IMR-90 (cell line): ENCODE data around the gene IPMK.

Source experiments
- CEBPB ChIP-seq: IDR thresholded peaks from 2 replicates; pipeline ENCODE4 v1.6.1; 2012; ENCODE audit warnings: low read depth, low read length, improper control_type of control experiment
- CHD1 ChIP-seq: IDR thresholded peaks from 2 replicates; pipeline ENCODE4 v1.6.1; 2012; ENCODE audit warnings: low read depth, low read length, improper control_type of control experiment
- FOS ChIP-seq: fragments of 150-350 bp; IDR thresholded peaks from 2 replicates; pipeline ENCODE4 v1.6.1; 2016; ENCODE audit warnings: low read depth, low read length
- MAFK ChIP-seq: IDR thresholded peaks from 2 replicates; pipeline ENCODE4 v1.6.1; 2012; ENCODE audit warnings: low read depth, low read length, improper control_type of control experiment
- MAZ ChIP-seq: IDR thresholded peaks from 2 replicates; pipeline ENCODE4 v1.6.1; 2012; ENCODE audit warnings: low read depth, mild to moderate bottlenecking, low read length, improper control_type of control experiment, moderate library complexity, borderline replicate concordance
- MXI1 ChIP-seq: IDR thresholded peaks from 2 replicates; pipeline ENCODE4 v1.6.1; 2012; ENCODE audit warnings: low read depth, mild to moderate bottlenecking, low read length, moderate library complexity, borderline replicate concordance
- POLR2A ChIP-seq: IDR thresholded peaks from 2 replicates; pipeline ENCODE4 v1.6.1; 2012; ENCODE audit warnings: mild to moderate bottlenecking, low read depth, low read length
- RAD21 ChIP-seq: IDR thresholded peaks from 2 replicates; pipeline ENCODE4 v1.6.1; 2012; ENCODE audit warnings: low read length, improper control_type of control experiment
- RFX5 ChIP-seq: IDR thresholded peaks from 2 replicates; pipeline ENCODE4 v1.8.0; 2012; ENCODE audit warnings: low read depth, mild to moderate bottlenecking, low read length, moderate library complexity
- SMC3 ChIP-seq: fragments of 150-350 bp; IDR thresholded peaks from 2 replicates; pipeline ENCODE4 v1.6.1; 2016; ENCODE audit warnings: low read depth, mild to moderate bottlenecking, antibody characterized with exemption, low read length, moderate library complexity
- TF ChIP-seq, protein P1 (sequence below): conservative IDR thresholded peaks from 2 replicates; pipeline ENCODE4 v1.5.1; 2012; ENCODE audit warnings: mild to moderate bottlenecking, low read depth, low read length, improper control_type of control experiment
- TF ChIP-seq, protein P2 (sequence below): fragments of 150-350 bp; IDR thresholded peaks from 2 replicates; pipeline ENCODE4 v1.6.1; 2016; ENCODE audit warnings: low read depth, mild to moderate bottlenecking, low read length, moderate library complexity, borderline replicate concordance
- TF ChIP-seq, protein P3 (sequence below): fragments of 150-350 bp; IDR thresholded peaks from 2 replicates; pipeline ENCODE4 v1.6.1; 2017; ENCODE audit warnings: mild to moderate bottlenecking, antibody characterized with exemption, low read length, low read depth

DNA sequence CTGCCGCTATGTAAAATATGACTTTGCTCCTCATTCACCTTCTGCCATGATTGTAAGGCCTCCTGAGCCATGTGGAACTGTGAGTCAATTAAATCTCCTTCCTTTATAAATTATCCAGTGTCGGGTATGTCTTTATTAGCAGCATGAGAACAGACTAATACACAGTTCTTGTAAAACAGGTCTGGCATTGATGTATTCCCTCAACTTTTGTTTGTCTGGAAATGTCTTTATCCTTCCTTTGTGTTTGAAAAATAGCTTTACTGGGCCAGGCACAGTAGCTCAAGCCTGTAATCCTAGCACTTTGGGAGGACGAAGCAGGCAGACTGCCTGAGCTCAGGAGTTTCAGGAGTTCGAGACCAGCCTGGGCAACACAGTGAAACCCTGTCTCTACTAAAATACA lies 14.5 kb downstream of the IPMK start:
- TF ChIP-seq, protein P1, sequence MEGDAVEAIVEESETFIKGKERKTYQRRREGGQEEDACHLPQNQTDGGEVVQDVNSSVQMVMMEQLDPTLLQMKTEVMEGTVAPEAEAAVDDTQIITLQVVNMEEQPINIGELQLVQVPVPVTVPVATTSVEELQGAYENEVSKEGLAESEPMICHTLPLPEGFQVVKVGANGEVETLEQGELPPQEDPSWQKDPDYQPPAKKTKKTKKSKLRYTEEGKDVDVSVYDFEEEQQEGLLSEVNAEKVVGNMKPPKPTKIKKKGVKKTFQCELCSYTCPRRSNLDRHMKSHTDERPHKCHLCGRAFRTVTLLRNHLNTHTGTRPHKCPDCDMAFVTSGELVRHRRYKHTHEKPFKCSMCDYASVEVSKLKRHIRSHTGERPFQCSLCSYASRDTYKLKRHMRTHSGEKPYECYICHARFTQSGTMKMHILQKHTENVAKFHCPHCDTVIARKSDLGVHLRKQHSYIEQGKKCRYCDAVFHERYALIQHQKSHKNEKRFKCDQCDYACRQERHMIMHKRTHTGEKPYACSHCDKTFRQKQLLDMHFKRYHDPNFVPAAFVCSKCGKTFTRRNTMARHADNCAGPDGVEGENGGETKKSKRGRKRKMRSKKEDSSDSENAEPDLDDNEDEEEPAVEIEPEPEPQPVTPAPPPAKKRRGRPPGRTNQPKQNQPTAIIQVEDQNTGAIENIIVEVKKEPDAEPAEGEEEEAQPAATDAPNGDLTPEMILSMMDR: no peak
- TF ChIP-seq, protein P2, sequence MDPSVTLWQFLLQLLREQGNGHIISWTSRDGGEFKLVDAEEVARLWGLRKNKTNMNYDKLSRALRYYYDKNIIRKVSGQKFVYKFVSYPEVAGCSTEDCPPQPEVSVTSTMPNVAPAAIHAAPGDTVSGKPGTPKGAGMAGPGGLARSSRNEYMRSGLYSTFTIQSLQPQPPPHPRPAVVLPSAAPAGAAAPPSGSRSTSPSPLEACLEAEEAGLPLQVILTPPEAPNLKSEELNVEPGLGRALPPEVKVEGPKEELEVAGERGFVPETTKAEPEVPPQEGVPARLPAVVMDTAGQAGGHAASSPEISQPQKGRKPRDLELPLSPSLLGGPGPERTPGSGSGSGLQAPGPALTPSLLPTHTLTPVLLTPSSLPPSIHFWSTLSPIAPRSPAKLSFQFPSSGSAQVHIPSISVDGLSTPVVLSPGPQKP: no peak
- no peak for TF ChIP-seq POLR2A
- TF ChIP-seq SMC3: no peak
- no peak for TF ChIP-seq MXI1
- no peak for TF ChIP-seq MAFK
- no peak for TF ChIP-seq FOS
- no peak for TF ChIP-seq RAD21
- no peak for TF ChIP-seq CHD1
- no peak for TF ChIP-seq MAZ
- no peak for TF ChIP-seq CEBPB
- no peak for TF ChIP-seq RFX5
- TF ChIP-seq, protein P3, sequence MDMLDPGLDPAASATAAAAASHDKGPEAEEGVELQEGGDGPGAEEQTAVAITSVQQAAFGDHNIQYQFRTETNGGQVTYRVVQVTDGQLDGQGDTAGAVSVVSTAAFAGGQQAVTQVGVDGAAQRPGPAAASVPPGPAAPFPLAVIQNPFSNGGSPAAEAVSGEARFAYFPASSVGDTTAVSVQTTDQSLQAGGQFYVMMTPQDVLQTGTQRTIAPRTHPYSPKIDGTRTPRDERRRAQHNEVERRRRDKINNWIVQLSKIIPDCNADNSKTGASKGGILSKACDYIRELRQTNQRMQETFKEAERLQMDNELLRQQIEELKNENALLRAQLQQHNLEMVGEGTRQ: no peak
